KMS-11 (cell line): ENCODE results near the gene ACAD9.

Experiments used
- H2AFZ ChIP-seq: fragments of 200-600 bp; sonication (generic); 2 replicates; pipeline ENCODE4 v1.6.1; 2016; ENCODE audit warnings: antibody characterized with exemption, mixed run types, low read depth
- H3K27ac ChIP-seq: fragments of 200-600 bp; sonication (generic); 2 replicates; pipeline ENCODE4 v1.6.1; 2016; ENCODE audit warnings: mild to moderate bottlenecking, mixed run types
- H3K27me3 ChIP-seq: fragments of 200-600 bp; sonication (generic); 2 replicates; pipeline ENCODE4 v1.6.1; 2017; ENCODE audit warnings: mild to moderate bottlenecking, low read depth, mixed run types, moderate library complexity; ENCODE audit not compliant: insufficient read depth
- H3K36me3 ChIP-seq: fragments of 200-600 bp; sonication (generic); 2 replicates; pipeline ENCODE4 v1.6.1; 2017; ENCODE audit warnings: mild to moderate bottlenecking, mixed run types; ENCODE audit not compliant: insufficient read depth
- H3K4me1 ChIP-seq: fragments of 200-600 bp; sonication (generic); 2 replicates; pipeline ENCODE4 v1.6.1; 2016; ENCODE audit warnings: mild to moderate bottlenecking, low read depth, mixed run types; ENCODE audit not compliant: poor library complexity, severe bottlenecking
- H3K4me2 ChIP-seq: fragments of 200-600 bp; sonication (generic); 2 replicates; pipeline ENCODE4 v1.7.0; 2016; ENCODE audit warnings: mild to moderate bottlenecking, mixed run types
- H3K4me3 ChIP-seq: fragments of 200-600 bp; sonication (generic); IDR thresholded peaks from 2 replicates; pipeline ENCODE4 v1.6.1; 2017; ENCODE audit warnings: low read depth, low read length, mixed read lengths; ENCODE audit not compliant: insufficient read depth
- H3K79me2 ChIP-seq: fragments of 200-600 bp; sonication (generic); 2 replicates; pipeline ENCODE4 v1.6.1; 2016; ENCODE audit warnings: low read depth, mixed run types; ENCODE audit not compliant: insufficient read depth
- H3K9ac ChIP-seq: fragments of 200-600 bp; sonication (generic); 2 replicates; pipeline ENCODE4 v1.6.1; 2016; ENCODE audit warnings: mild to moderate bottlenecking, mixed run types
- H4K20me1 ChIP-seq: fragments of 200-600 bp; sonication (generic); 2 replicates; pipeline ENCODE4 v1.6.1; 2016; ENCODE audit warnings: mild to moderate bottlenecking, mixed run types; ENCODE audit not compliant: insufficient read depth
- TF ChIP-seq, protein P1 (sequence below): fragments of 200-600 bp; sonication (generic); conservative IDR thresholded peaks from 2 replicates; pipeline ENCODE4 v1.6.1; 2017; ENCODE audit warnings: low read depth, mild to moderate bottlenecking, antibody characterized with exemption, low read length, moderate library complexity, mixed read lengths

ACAD9 gene

GRCh38 chr3:128872282-128872681 is 7.1 kb upstream of the ACAD9 start:
- H4K20me1 ChIP-seq, result no peaks in the 10 kb centered on the region
- H2AFZ ChIP-seq, result no peak overlapping the region
- H3K36me3 ChIP-seq, result no peaks in the 10 kb centered on the region
- H3K79me2 ChIP-seq, result no peaks in the 10 kb centered on the region
- no peaks in the 10 kb centered on the region for H3K4me1 ChIP-seq
- H3K4me2 ChIP-seq, result no peak overlapping the region
- no peak overlapping the region for H3K4me3 ChIP-seq
- TF ChIP-seq, protein P1, sequence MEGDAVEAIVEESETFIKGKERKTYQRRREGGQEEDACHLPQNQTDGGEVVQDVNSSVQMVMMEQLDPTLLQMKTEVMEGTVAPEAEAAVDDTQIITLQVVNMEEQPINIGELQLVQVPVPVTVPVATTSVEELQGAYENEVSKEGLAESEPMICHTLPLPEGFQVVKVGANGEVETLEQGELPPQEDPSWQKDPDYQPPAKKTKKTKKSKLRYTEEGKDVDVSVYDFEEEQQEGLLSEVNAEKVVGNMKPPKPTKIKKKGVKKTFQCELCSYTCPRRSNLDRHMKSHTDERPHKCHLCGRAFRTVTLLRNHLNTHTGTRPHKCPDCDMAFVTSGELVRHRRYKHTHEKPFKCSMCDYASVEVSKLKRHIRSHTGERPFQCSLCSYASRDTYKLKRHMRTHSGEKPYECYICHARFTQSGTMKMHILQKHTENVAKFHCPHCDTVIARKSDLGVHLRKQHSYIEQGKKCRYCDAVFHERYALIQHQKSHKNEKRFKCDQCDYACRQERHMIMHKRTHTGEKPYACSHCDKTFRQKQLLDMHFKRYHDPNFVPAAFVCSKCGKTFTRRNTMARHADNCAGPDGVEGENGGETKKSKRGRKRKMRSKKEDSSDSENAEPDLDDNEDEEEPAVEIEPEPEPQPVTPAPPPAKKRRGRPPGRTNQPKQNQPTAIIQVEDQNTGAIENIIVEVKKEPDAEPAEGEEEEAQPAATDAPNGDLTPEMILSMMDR, result no peak
- H3K9ac ChIP-seq, result no peak overlapping the region
- H3K27me3 ChIP-seq, result no peaks in the 10 kb centered on the region
- H3K27ac ChIP-seq, result no peak overlapping the region

DNA sequence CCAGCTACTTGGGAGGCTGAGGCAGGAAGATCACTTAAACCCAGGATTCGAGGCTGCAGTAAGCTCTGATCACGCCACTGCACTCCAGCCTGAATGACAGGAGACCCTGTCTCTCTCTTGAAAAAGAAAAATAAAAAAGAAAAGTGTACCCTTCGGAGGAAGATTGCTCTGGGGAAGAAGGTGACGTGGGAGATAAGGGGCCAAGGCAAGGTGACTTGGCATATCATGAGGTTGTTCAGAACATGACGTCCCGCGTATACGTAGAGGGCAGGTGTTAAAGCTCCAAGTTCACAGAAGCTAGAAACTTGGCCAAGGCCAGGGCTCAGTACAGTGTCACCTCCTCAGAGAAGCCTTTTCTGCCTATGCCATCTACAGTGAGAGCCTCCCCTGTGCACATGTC is 6.7 kb upstream of the ACAD9 start:
- TF ChIP-seq, protein P1, result no peak

DNA sequence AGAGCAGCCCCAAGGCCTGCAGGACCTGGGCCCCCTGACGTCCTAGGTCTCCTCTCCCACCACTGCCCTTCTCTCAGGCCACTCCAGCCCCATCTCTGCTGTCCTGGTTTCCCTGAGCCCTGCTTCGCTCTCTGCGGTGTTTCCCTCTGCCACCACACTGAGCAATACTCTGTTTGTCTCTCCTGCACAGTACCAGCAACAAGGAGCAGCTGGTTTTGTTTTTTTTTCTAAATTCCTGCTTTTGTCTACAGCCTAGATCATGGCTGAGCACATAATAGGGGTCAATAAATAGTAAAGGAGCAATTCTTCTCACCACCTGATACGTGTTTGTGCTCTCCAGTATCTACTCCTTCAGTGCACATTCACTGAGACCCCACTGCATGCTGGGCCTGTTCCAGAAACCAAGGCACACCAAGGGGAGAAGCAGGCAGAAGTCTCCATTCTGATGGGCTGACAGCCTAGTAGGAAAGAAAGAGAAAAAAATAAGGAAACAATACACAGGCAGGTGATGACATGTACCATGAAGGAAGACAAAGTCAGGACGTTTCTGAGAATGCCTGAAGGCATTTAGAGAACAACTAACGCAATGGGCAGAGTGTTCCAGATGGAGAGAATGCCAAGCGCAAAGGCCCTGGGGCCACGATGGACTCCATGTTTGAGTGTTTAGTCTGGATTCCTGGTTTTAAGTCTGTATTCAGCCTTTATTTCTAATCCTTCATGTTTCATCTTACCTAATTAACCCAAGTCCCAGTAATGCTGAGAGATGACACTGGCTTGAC is 6.0 kb upstream of the ACAD9 start:
- TF ChIP-seq, protein P1, result no peak
- H3K9ac ChIP-seq, result no peak overlapping the region
- no peaks in the 10 kb centered on the region for H3K36me3 ChIP-seq
- peaks cover 4% of the 10 kb centered on the region for H3K79me2 ChIP-seq
- H2AFZ ChIP-seq, result no peak overlapping the region
- H3K4me1 ChIP-seq, result peaks cover 5% of the 10 kb centered on the region
- H3K27ac ChIP-seq, result no peak overlapping the region
- no peak overlapping the region for H3K4me3 ChIP-seq
- H4K20me1 ChIP-seq, result no peaks in the 10 kb centered on the region
- H3K27me3 ChIP-seq, result no peaks in the 10 kb centered on the region
- H3K4me2 ChIP-seq, result 0 out of 2 replicates have a peak overlapping the region, but pooled peaks have one; percentile 1

More for the DNA sequence above, 6.7 kb upstream of the ACAD9 start:
- no peak overlapping the region for H3K27ac ChIP-seq
- no peak overlapping the region for H3K4me3 ChIP-seq
- H3K79me2 ChIP-seq, result no peaks in the 10 kb centered on the region
- H3K4me1 ChIP-seq, result no peaks in the 10 kb centered on the region
- H3K9ac ChIP-seq, result no peak overlapping the region
- no peaks in the 10 kb centered on the region for H3K36me3 ChIP-seq
- H4K20me1 ChIP-seq, result no peaks in the 10 kb centered on the region
- H3K27me3 ChIP-seq, result no peaks in the 10 kb centered on the region
- H3K4me2 ChIP-seq, result no peak overlapping the region
- H2AFZ ChIP-seq, result no peak overlapping the region

GRCh38 chr3:128874481-128875180 is 4.8 kb upstream of the ACAD9 start:
- no peak overlapping the region for H3K9ac ChIP-seq
- no peaks in the 10 kb centered on the region for H3K36me3 ChIP-seq
- no peak overlapping the region for H3K4me3 ChIP-seq
- peaks cover 8% of the 10 kb centered on the region for H3K4me1 ChIP-seq
- H3K27me3 ChIP-seq, result no peaks in the 10 kb centered on the region
- peaks cover 13% of the 10 kb centered on the region for H3K79me2 ChIP-seq
- no peaks in the 10 kb centered on the region for H4K20me1 ChIP-seq
- H3K4me2 ChIP-seq, result no peak overlapping the region
- no peak overlapping the region for H3K27ac ChIP-seq
- TF ChIP-seq, protein P1, result no peak
- H2AFZ ChIP-seq, result no peak overlapping the region
